Stimulated activated CD8-positive, alpha-beta memory T cell treated with anti-CD3 and anti-CD28 coated beads, Interleukin-4, amount 100 ng/mL, for 1 hour (primary cell): Measurements from ENCODE around the gene DNAJC30.
"Not testable (repeated sequence)": the region's sequence is repeated elsewhere in the genome, so short reads cannot be mapped to it uniquely, and the experiment has no call there.

Source experiments
- DNase-seq, 2 donors: peaks; one replicate each; pipeline ENCODE4 v3.0.0-alpha.2; 2020; ENCODE audit warnings: low read depth in 2 of 2, low spot score in 1 of 2

DNAJC30 gene

DNA sequence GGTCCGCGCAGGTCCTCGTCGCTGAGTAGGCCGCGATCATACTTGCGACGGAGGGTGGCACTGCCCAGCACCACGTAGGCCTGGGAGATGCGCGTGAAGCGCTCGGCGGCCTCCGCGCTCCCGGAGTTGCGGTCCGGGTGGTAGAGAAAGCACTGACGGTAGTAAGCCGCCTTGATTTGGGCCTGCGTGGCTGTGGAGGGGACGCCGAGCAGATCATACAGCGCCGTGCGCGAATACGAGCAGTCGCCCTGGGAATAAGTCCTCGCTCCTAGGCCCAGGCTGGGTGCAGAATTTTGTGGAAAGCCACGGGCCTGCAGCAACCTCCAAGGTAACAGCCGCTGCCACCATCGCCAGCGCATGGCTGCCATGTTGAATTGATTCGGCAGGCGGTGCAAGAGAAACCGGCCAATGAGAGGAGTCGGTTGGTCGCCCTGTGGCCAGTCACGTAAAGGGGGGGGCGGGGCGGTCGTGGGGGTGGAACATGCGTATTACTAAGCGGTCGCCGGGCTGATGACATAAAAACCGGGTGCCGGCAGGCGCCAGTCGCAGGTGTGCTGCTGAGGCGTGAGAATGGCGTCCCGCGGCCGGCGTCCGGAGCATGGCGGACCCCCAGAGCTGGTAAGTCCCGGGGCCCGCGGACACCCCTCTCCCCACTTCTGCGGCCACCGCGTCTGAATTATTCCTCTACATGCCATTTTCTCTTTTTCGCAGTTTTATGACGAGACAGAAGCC, at the start of gene DNAJC30, which contains the start of gene BUD23:
Gene DNAJC30 (minus strand): TSS at position 398 of the 732 bp plus-strand sequence. CDS start 30 bp downstream, at position 368.
Gene BUD23 (plus strand): TSS at position 542 of the 732 bp plus-strand sequence. CDS start 29 bp downstream, at position 571.
- peak; percentile 93 to 95 for DNase-seq

DNA sequence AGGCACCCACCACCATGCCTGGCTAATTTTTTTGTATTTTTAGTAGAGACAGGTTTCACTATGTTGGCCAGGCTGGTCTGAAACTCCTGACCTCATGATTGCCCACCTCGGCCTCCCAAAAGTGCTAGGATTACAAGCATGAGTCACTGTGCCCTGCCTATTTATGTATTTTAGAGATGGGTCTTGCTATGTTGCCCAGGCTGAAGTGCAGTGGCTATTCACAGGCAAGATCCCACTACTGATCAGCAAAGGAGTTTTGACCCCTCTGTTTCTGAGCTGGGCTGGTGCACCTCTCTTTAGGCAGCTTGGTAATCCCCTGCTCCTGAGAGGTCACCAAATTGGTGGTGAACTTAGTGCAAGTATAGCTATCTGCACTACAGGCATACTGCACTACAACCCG, 49.1 kb upstream of the DNAJC30 start:
- no peak for DNase-seq

DNA sequence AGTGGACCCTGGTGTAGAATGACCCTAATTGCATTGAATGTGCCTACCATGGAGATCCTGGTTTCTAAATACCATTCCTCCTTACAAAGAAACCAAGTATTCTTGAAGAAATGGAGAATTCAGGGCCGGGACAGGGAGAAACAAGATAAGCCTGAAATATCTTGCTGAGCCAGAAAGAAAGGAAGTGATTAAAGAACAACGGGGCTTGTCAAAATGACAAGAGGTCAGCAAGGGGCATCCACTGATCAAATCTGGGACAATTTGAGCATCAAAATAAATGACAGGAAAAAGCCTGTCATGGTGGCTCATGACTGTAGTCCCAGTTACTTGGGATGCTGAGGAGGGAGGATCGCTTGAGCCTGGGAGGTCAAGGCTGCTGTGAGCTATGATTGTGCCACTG, 47.2 kb upstream of the DNAJC30 start:
- DNase-seq = no peak

DNA sequence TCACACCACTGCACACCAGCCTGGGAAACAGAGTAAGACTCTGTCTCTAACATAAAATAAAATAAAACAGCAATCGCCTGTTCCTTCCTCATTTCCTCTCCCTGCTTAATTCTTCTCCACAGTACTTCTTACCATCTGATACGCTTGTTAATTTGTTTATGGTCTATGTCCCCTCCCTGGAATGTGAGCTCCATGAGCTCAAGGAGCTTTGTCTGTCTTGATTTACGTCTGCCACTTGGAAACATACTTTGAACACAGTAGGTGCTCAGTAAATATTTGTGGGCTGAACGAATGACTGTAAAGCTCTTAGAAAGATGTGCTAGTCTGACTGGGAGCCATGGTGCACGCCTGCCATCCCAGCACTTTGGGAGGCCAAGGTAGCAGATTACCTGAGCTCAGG, 45.3 kb upstream of the DNAJC30 start:
- no peak for DNase-seq

DNA sequence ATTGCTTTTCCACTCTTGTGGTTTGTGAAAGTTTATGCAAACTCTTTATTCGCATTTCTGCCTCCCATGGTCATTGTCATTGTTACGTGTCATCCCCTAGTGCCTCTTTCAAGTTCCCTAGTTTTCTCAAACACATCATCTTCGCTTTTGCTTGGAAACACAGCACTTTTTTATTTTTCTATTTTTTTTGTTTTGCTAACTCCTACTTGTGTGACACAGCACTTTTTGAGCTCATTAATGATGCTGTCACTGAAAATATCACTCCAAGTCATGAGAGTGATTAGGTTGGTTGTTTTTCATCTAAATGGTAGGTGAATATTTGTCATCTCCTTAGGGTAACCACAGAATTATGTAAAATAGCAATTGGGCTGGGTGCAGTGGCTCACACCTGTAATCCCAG, 44.7 kb upstream of the DNAJC30 start:
- DNase-seq = no peak

DNA sequence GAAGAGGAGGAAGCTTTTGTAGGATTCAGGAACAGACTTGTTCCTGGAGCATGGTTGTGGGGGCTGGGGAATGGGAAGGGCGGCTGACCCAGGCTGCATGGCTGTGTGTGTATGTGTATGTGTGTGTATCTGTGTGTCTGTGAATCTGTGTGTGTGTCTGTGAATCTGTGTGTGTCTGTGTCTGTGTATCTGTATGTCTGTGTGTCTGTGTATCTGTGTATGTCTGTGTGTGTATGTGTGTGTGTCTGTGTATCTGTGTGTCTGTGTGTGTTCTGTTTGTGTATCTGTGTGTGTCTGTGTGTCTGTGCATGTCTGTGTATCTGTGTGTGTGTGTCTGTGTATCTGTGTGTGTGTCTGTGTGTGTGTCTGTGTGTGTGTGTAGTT, 42.8 kb upstream of the DNAJC30 start:
- no peak for DNase-seq

DNA sequence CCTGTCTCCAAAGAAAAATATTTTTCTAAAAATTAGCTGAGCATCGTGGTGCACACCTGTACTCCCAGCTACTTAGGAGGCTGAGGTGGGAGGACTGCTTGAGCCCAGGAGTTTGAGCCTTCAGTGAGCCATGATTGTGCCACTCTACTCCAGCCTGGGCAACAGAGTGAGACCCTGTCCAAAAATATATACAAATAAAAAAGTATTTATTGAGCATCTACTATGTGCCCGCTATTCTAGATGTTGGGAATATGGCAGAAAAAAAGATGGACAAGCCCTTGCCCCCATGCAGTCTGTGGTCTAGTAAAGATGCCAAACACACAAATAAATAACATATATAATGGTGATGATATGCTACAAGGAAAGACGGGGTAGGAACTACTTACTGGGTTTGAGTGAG, 40.6 kb upstream of the DNAJC30 start:
- DNase-seq = no peak

DNA sequence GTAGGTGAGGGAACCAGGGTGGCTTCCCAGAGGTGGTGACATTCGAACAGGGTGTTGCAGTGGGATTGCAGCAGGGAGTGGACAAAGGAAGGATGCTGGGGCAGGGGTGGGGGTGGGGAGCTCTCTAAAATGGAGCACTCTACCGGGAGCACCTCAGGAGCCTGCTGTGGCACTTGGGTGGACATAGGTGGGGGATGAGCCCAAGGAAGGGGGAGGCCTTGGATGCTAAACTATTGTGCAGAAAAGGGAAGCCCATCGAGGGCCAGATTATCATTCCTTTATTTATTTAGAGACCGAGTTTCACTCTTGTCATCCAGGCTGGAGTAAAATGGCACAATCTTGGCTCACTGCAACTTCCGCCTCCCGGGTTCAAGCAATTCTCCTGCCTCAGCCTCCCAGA, 39.5 kb upstream of the DNAJC30 start:
- DNase-seq = no peak

DNA sequence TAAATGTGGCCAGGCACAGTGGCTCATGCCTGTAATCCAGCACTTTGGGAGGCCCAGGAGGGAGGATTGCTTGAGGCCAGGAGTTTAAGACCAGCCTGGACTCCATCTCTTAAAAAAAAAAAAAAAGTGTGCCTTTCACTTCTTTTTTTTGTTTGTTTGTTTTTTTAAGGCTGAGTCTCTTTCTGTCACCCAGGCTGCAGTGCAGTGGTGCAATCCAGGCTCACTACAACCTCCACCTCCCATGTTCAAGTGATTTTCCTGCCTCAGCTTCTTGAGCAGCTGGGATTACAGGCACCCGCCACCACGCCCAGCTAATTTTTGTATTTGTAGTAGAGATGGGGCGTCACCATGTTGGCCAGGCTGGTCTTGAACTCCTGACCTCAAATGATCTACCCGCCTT, 38.9 kb upstream of the DNAJC30 start:
- not testable (repeated sequence) for DNase-seq

DNA sequence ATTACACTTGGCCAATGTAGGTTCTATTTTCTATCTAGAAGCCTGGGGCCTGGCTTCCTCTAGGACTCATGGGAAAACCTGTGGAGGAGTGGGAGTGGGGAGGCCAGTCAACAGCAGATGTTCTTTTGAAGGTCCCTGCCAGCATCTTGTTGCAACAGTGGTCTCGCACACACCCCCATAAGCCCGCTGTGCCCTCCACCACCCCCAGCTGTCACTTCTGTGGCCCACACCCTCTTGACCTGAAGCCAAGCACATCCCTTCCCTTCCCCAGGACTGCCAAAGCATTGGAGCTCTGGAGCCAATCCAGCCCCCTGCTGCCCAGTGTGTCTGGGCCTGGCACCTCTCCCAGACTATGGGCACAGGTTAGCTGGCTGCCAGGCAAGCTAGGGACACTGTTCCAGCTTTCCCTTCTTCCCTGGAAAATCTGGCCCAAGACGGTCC, 38.1 kb upstream of the DNAJC30 start:
- DNase-seq = no peak

DNA sequence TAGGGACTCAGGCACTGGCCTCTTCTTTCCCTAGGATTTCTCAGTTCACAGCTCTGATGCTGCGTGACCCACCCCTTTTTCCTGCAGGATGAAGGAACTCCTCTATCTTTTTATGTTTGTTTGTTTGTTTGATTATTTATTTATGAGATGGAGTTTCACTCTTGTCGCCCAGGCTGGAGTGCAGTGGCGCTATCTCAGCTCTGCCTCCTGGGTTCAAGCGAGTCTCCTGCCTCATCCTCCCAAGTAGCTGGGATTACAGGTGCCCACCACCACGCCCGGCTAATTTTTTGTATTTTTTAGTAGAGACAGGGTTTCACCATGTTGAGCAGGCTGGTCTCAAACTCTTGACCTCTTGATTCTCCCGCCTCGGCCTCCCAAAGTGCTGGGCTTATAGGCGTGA, 37.2 kb upstream of the DNAJC30 start:
- DNase-seq = not testable (repeated sequence)

DNA sequence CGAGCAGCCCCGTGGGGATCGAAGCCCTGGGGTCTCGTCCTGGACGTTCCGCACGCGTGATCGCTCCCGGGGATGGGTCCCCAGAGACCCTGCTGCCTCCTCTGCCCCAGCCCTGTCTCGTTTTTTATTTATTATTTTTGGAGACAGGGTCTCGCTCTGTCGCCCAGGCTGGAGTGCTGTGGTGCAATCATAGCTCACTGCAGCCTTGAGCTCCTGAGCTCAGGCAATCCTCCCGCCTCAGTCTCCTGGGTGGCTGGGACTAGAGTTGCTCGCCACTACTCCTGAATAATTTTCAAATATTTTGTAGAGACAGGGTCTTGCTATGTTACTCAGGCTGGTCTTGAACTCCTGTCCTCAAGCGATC, 36.5 kb upstream of the DNAJC30 start:
- no peak for DNase-seq

DNA sequence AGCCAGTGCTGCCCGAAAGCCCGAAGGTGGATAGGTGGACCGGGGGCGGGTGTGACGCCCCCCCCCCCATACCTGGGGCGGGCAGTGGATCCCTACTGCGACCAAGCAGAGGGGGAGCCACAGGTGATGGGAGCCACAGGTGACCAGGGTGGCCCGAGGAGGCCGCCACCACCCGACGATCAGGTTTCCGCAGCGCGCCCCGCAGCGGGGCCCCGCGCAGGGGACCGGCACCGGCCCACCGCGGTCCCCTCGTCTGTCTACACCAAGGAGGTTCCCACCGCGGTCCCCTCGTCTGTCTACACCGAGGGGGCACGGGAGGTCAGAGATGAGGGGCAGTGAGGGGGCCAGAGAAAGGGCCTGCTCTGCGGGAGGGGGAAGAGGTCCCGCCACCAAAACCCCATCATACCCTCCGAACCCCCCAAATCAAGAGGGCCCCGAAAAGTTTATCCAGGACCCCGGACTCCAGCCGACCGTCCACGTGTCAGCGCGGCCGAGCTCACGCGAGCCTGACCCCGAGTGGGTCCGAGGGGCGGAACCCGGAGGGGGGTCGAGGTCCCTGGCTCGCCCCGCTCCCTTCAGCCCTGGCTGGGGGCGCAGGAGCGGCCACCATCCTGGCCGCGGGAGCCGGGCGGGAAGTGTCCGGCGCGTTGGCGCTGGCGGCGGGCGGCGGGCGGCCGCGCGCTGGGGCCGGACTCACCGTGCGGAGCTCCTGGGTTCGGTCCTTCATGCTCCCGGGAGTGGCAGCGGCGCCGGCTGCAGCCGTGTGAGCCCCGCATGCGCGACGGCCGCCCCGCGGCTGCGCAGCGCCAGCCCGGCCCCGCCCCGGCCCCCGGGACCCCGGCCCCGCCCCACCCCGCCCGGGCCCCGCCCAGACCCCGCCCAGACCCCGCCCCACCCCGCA, 35.9 kb upstream of the DNAJC30 start, which contains the start of gene STX1A:
Gene STX1A (minus strand): TSS at position 765 of the 901 bp plus-strand sequence. CDS start 38 bp downstream, at position 727.
- DNase-seq = peak in 1 of 2 donors; percentile 50

DNA sequence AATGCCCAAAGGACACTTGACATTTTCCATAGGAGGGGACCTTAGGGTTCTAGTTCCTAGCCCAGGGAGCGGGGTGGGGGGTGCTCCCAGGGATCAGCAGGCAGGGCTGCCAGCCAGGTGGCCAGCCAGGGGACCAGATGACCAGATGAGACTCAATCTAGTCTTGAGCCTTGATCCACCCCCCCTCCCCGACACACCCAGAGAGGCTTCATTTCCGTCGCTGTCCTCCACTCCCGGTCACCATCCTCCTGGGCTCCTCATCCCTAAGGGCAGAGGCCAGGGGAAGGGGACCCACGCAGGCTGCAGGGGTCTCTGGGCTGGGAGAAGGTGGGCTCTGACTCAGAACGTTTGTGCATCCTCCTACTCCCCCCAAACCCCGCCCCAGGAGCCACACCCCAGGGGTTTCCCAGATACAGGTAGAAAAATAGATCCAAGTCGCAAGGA, 35.2 kb upstream of the DNAJC30 start:
- no peak for DNase-seq

DNA sequence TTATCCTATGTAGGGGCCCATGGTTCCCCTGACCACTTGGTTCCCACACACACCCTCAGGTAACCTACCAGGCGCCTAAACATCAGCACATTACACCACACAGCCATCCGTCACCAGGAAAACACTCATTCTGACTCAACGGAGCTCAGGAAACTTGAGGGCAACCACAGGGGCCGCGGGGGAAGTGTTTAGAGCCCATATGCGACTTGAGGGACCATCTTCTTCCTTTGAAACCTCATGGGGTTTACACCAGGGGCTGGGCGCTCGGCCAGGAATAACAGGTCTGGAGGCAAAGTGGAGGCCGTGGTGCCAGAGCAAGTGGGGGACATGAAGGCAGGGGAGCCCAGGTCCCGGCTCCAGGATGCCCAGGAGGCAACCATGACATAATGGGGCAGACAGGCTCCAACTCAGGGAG, 34.7 kb upstream of the DNAJC30 start:
- DNase-seq = peak; percentile 49 to 62

DNA sequence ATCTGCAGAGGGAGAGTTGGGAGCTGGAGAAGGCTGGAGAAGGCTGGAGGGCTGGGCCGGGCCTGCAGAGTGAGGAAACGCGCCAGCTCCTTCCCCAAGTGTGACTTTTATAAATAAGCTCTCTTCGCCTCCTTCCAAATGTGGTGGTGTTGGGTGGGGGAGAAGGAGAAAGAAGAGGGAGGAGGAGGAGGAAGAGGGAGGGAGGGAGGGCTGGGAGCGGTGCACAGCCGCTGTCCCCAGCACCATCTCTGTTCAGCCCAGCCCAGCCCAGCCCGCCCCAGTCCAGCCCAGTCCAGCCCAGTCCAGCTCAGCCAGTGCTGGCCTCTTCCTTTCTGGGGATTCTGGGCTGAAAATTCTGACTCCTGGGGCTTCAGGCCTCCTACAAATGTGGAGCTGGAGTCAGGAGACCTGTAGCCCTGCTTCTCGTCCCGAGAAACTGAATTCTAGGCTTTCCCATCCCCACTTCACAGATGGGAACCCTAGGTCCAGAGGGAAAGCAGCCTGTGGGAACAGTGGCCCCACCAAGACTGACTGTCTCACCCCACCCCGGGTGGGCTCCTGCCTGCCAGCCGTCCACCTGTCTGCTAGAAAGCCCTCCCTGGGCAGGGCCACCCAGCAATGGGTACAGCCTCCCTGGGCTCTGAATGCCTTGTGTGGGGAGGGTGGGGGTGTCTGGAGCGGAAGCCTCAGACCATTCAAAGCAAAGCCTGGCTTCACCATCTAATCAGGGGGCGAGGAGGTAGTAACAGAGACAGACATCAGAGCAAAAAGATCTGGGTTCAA, 34.0 kb upstream of the DNAJC30 start:
- no peak for DNase-seq

DNA sequence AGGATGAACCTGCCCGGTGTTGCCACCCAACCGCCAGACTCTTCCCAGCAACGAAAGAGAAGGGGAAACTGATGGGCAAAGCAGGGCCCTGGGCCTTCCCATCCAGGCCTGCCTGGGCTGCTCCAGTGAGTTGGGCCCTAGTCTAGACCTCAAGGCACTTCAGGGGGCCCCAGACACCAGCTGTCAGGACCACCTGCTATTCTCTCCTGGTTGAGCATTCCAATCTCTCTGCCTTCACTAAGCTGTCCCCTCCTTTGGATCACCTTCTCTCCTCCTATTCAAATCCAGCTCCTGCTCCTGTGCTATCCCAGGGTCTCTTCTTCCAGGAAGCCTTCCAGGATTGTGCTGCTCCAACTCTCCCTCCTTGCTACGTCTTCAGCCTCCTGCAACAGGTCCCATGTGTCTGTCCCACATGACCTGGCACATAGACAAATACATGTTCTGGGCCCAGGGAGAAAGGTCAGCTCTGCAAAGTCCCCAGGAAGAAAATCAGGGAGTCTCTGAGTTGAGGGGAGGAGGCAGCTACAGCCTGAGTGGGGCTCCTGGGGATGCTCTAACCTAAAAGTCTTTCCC, 33.2 kb upstream of the DNAJC30 start:
- no peak for DNase-seq

DNA sequence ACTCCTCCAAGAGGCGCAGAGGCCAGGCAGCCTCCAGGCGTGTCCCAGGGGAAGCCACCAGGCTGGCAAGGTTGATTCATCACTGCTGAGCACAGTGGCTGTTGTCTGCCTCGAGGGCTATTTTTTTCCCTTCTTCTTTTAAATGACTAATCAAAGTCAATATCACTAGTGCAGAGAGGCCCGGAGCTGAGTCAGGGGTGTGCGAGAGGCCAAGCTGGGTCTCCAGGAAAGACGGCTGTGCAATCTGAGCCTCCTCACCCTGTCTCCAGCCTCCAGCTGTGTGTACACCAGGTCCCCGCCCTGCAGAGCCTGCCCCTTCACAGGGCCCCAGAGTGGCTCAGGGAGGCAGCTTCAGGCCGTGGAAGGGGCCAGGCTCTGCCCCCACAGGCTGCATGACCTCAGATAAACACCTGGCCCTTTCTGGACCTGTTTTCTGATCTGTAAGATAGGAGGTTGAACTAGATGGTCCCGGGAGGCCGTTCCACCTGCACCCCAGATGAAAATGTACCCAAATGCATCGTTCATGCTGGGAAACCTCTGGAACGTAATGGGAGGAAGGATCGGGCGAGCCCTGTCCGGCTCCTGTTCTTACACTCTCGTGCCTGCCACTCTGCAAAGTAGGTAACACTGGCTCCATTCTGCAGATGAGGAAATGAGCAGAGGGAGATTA, 32.5 kb upstream of the DNAJC30 start:
- no peak for DNase-seq

DNA sequence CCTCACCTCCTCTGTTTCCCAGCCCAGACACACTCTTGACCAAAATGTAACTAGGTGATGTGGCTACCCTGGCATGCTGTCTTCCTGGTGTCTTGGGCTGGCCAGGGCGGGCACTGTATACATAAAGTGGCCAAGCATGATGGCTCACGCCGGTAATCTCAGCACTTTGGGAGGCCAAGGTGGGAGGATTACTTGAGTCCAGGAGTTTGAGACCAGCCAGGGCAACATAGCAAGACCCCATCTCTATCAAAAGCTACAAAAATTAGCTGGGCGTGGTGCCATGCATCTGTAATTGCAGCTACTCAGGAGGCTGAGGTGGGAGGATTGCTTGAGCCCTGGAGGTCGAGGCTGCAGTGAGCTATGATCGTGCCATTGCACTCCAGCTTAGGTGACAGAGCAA, 30.1 kb upstream of the DNAJC30 start:
- DNase-seq = not testable (repeated sequence)

DNA sequence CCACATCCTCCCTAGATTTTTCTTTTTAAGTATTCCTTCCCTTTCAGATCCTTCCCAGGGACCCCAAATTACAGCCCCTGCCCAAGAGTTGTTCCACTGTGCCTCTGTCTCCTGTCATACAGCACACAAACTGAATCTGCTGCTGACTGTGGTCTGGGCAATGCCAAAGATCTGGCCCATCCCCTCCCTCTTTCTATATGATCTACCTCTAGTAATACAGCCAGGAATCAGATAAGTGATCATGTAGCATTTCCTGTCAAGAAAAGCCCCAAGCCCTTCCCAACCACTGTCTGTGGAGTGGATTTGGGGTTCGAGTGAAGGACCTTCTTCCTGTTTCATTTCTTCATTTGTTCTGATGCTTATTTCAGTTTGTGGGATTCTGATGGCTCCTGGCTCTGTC, 29.5 kb upstream of the DNAJC30 start:
- DNase-seq = no peak
